Activated T-cell treated with anti-CD3 and anti-CD28 coated beads, Interleukin-2, amount 50 U/mL, for 72 hours (primary cell): ENCODE results near the gene SLC47A2. TPM values are rescaled to one million over a fixed set of nuclear protein-coding genes. Genes with fewer than 3 reads are reported as not detected.
"Not testable (repeated sequence)": the region's sequence is repeated elsewhere in the genome, so short reads cannot be mapped to it uniquely, and the experiment has no call there.

Experiments used
- ATAC-seq, 2 donors: fragments of 150-1000 bp; cut with Tn5 transposase; replicated peaks in 1 of 2; 2 replicates each; pipeline ENCODE4 v1.10.0; 2021; ENCODE audit warnings: moderate library complexity in 2 of 2, mild to moderate bottlenecking in 1 of 2
- DNase-seq, 2 donors: peaks; one replicate each; pipeline ENCODE4 v3.0.0; 2021 to 2022; ENCODE audit warnings: mixed read lengths in 1 of 2
- H3K27ac Mint-ChIP-seq: one replicate; pipeline ENCODE4 v1.8.0; 2022; ENCODE audit warnings: mild to moderate bottlenecking, moderate library complexity, mixed read lengths
- H3K27me3 Mint-ChIP-seq: one replicate; pipeline ENCODE4 v1.8.0; 2022; ENCODE audit warnings: low read depth, mixed read lengths
- H3K36me3 Mint-ChIP-seq, 2 donors: one replicate each; pipeline ENCODE4 v1.8.0; 2022; ENCODE audit warnings: mixed read lengths in 2 of 2, mild to moderate bottlenecking in 1 of 2; ENCODE audit not compliant: insufficient read depth in 2 of 2
- H3K4me1 Mint-ChIP-seq: one replicate; pipeline ENCODE4 v1.8.0; 2022; ENCODE audit warnings: low read depth, mixed read lengths
- H3K4me3 Mint-ChIP-seq, 2 donors: one replicate each; pipeline ENCODE4 v1.8.0; 2022; ENCODE audit warnings: mild to moderate bottlenecking in 2 of 2, mixed read lengths in 2 of 2, moderate library complexity in 2 of 2
- H3K9me3 Mint-ChIP-seq, 2 donors: one replicate each; pipeline ENCODE4 v1.8.0; 2022; ENCODE audit warnings: mixed read lengths in 2 of 2
- total RNA-seq, 2 donors: library from RNA; stranded (reverse); gene quantifications; one replicate each; pipeline ENCODE4 v1.2.3, GENCODE V29; 2022

SLC47A2 gene
- not detected for total RNA-seq

GRCh38 chr17:19716108-19717030 is at the start of gene SLC47A2:
SLC47A2 (minus strand) TSS chr17:19716584; CDS start chr17:19716555, 29 bp downstream.
- ATAC-seq: no peak
- DNase-seq: no peak
- Mint-ChIP-seq H3K27ac (no peak within 1 kb of the TSS), H3K9me3 (no peaks in the 10 kb centered on the region), H3K27me3 (no peaks in the 10 kb centered on the region), H3K4me1 (no peaks in the 10 kb centered on the region), H3K36me3 (no peaks in the 10 kb centered on the region), H3K4me3 (no peak within 1 kb of the TSS)

GRCh38 chr17:19766016-19766415 is 49.6 kb upstream of the SLC47A2 start:
- DNase-seq: no peak
- ATAC-seq: no peak
- H3K4me3 Mint-ChIP-seq: no peak overlapping the region
- H3K27ac Mint-ChIP-seq: no peak overlapping the region
- H3K4me1 Mint-ChIP-seq: peaks cover 41% of the 10 kb centered on the region
- H3K27me3 Mint-ChIP-seq: no peaks in the 10 kb centered on the region
- H3K36me3 Mint-ChIP-seq: no peaks in the 10 kb centered on the region
- H3K9me3 Mint-ChIP-seq: no peaks in the 10 kb centered on the region

GRCh38 chr17:19763991-19764390 is 47.6 kb upstream of the SLC47A2 start:
- H3K4me3 Mint-ChIP-seq, ATAC-seq, H3K36me3 Mint-ChIP-seq, H3K27ac Mint-ChIP-seq, H3K9me3 Mint-ChIP-seq, DNase-seq, H3K27me3 Mint-ChIP-seq: not testable (repeated sequence)
- peaks cover 31% of the 10 kb centered on the region for H3K4me1 Mint-ChIP-seq

GRCh38 chr17:19763416-19763815 is 47.0 kb upstream of the SLC47A2 start:
- H3K27ac Mint-ChIP-seq: no peak overlapping the region
- H3K27me3 Mint-ChIP-seq: no peaks in the 10 kb centered on the region
- peaks cover 25% of the 10 kb centered on the region for H3K4me1 Mint-ChIP-seq

GRCh38 chr17:19762515-19762961 is 46.2 kb upstream of the SLC47A2 start:
- Mint-ChIP-seq H3K4me1 (peaks cover 20% of the 10 kb centered on the region), H3K9me3 (no peaks in the 10 kb centered on the region), H3K4me3 (no peak overlapping the region), H3K36me3 (no peaks in the 10 kb centered on the region), H3K27me3 (no peaks in the 10 kb centered on the region), H3K27ac (no peak overlapping the region)
- peak; percentile 40 to 63 for ATAC-seq
- peak; percentile 56 to 64 for DNase-seq

More at GRCh38 chr17:19763416-19763815, 47.0 kb upstream of the SLC47A2 start:
- ATAC-seq (no peak), DNase-seq (no peak)
- no peaks in the 10 kb centered on the region for H3K36me3 Mint-ChIP-seq
- H3K9me3 Mint-ChIP-seq: no peaks in the 10 kb centered on the region
- no peak overlapping the region for H3K4me3 Mint-ChIP-seq

GRCh38 chr17:19760746-19761145 is 44.4 kb upstream of the SLC47A2 start:
- H3K27me3 Mint-ChIP-seq: no peaks in the 10 kb centered on the region
- ATAC-seq (no peak), DNase-seq (no peak)
- peaks cover 15% of the 10 kb centered on the region for H3K4me1 Mint-ChIP-seq
- no peaks in the 10 kb centered on the region for H3K9me3 Mint-ChIP-seq
- H3K27ac Mint-ChIP-seq: no peak overlapping the region
- no peak overlapping the region for H3K4me3 Mint-ChIP-seq
- no peaks in the 10 kb centered on the region for H3K36me3 Mint-ChIP-seq

GRCh38 chr17:19759568-19760549 is 43.5 kb upstream of the SLC47A2 start:
- Mint-ChIP-seq H3K27me3 (no peaks in the 10 kb centered on the region), H3K4me1 (peaks cover 24% of the 10 kb centered on the region), H3K4me3 (no peak overlapping the region), H3K9me3 (no peaks in the 10 kb centered on the region), H3K36me3 (no peaks in the 10 kb centered on the region), H3K27ac (no peak overlapping the region)
- no peak for ATAC-seq
- no peak for DNase-seq

- DNase-seq: no peak
- no peaks in the 10 kb centered on the region for H3K9me3 Mint-ChIP-seq
- H3K27ac Mint-ChIP-seq: no peak overlapping the region
- no peak overlapping the region for H3K4me3 Mint-ChIP-seq
- H3K27me3 Mint-ChIP-seq: no peaks in the 10 kb centered on the region
- ATAC-seq: no peak
- no peaks in the 10 kb centered on the region for H3K36me3 Mint-ChIP-seq
- peaks cover 20% of the 10 kb centered on the region for H3K4me1 Mint-ChIP-seq
Observed at GRCh38 chr17:19757536-19758180, 41.3 kb upstream of the SLC47A2 start.

GRCh38 chr17:19756546-19756945 is 40.2 kb upstream of the SLC47A2 start:
- DNase-seq: no peak
- no peak for ATAC-seq
- Mint-ChIP-seq H3K27me3 (no peaks in the 10 kb centered on the region), H3K27ac (no peak overlapping the region), H3K4me1 (peaks cover 19% of the 10 kb centered on the region), H3K9me3 (no peaks in the 10 kb centered on the region), H3K36me3 (no peaks in the 10 kb centered on the region), H3K4me3 (no peak overlapping the region)

- no peak for DNase-seq
- Mint-ChIP-seq H3K4me1 (peaks cover 25% of the 10 kb centered on the region), H3K4me3 (no peak overlapping the region), H3K9me3 (no peaks in the 10 kb centered on the region), H3K27me3 (peaks cover 5% of the 10 kb centered on the region), H3K36me3 (no peaks in the 10 kb centered on the region), H3K27ac (no peak overlapping the region)
- peak; percentile 19 to 27 for ATAC-seq
Observed at GRCh38 chr17:19755821-19756510, 39.6 kb upstream of the SLC47A2 start.

- no peak for ATAC-seq
- H3K4me1 Mint-ChIP-seq: peaks cover 30% of the 10 kb centered on the region
- no peak for DNase-seq
- peaks cover 11% of the 10 kb centered on the region for H3K27me3 Mint-ChIP-seq
- H3K9me3 Mint-ChIP-seq: no peaks in the 10 kb centered on the region
- H3K27ac Mint-ChIP-seq: no peak overlapping the region
- H3K4me3 Mint-ChIP-seq: no peak overlapping the region
- no peaks in the 10 kb centered on the region for H3K36me3 Mint-ChIP-seq
Observed at GRCh38 chr17:19755392-19755791, 39.0 kb upstream of the SLC47A2 start.
